Activated B cell treated with CpG ODN at 0.5 μM for 24 hours (primary cell): Measurements from ENCODE around the gene COL4A6. TPM values are rescaled to one million over a fixed set of nuclear protein-coding genes. Genes with fewer than 3 reads are reported as not detected.

Experiments
- ATAC-seq: fragments of 200-7000 bp; cut with Tn5 transposase; one replicate; pipeline ENCODE4 v1.10.0; 2021; ENCODE audit warnings: low read depth, mild to moderate bottlenecking, moderate library complexity
- CTCF ChIA-PET: fragments of 350-600 bp; sonication (Branson Sonifier 250); formaldehyde crosslinking; loops from one replicate; lab custom pipeline; 2021; ENCODE audit warnings: antibody characterized with exemption; lab: Charles Lee
- POLR2A ChIA-PET: fragments of 350-600 bp; sonication (Branson Sonifier 250); formaldehyde crosslinking; loops from one replicate; lab custom pipeline; 2021; ENCODE audit warnings: antibody characterized with exemption; lab: Charles Lee
- DNase-seq: peaks from one replicate; pipeline ENCODE4 v3.0.0; 2022
- H3K27ac Mint-ChIP-seq: one replicate; pipeline ENCODE4 v1.8.0; 2020; ENCODE audit warnings: mixed read lengths
- H3K27me3 Mint-ChIP-seq: one replicate; pipeline ENCODE4 v1.8.0; 2021; ENCODE audit warnings: mixed read lengths
- H3K36me3 Mint-ChIP-seq: one replicate; pipeline ENCODE4 v1.8.0; 2021; ENCODE audit warnings: low read depth, mixed read lengths
- H3K4me1 Mint-ChIP-seq: one replicate; pipeline ENCODE4 v1.8.0; 2021; ENCODE audit warnings: mixed read lengths
- H3K4me3 Mint-ChIP-seq: one replicate; pipeline ENCODE4 v1.8.0; 2020; ENCODE audit warnings: mild to moderate bottlenecking, mixed read lengths
- H3K9me3 Mint-ChIP-seq: one replicate; pipeline ENCODE4 v1.8.0; 2020; ENCODE audit warnings: mixed read lengths
- CTCF ChIP-seq: fragments of 200-600 bp; IDR thresholded peaks from one replicate; pipeline ENCODE4 v1.8.0; 2022; ENCODE audit warnings: antibody characterized with exemption, mild to moderate bottlenecking
- intact Hi-C: fragments of 100-400 bp; cut with micrococcal nuclease; formaldehyde crosslinking; loops from one replicate; pipeline ENCODE4 v1.15.1; 2024
- total RNA-seq: library from RNA; stranded (reverse); gene quantifications from 2 replicates; pipeline ENCODE4 v1.2.3, GENCODE V29; 2022

COL4A6 gene
- total RNA-seq, 1 donor from 2014 or later: not detected

GRCh38 chrX:108420481-108420880 is 17.7 kb downstream of the COL4A6 start:
- CTCF ChIA-PET: no interaction called here
- DNase-seq: no peak
- no peak overlapping the region for H3K4me3 Mint-ChIP-seq

DNA sequence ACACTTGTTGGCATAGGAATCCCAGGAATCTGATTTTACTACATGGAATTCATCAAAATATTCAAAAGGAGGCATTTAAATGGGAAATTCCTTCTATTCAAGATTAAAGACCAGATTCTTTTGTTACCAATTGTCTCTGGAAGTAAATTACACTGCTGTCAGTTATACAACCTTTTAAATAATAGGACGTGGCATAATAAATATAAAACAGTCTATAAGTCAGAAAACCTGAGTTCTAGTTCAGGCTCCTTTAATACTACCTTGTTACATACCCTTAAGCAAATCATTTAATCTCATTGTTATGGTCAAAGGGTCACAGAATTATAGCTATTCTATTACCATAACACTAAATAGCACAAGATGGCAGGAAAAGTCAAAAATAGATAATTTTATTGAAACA is 18.8 kb downstream of the COL4A6 start:
- no peak overlapping the region for H3K27ac Mint-ChIP-seq
- no peak for ATAC-seq
- no peaks in the 10 kb centered on the region for H3K27me3 Mint-ChIP-seq
- no peak for DNase-seq
- intact Hi-C loops: no loop called here
- POLR2A ChIA-PET: no interaction called here
- CTCF ChIA-PET: no interaction called here
- no peak for TF ChIP-seq CTCF
- H3K4me1 Mint-ChIP-seq: no peaks in the 10 kb centered on the region
- no peaks in the 10 kb centered on the region for H3K36me3 Mint-ChIP-seq
- no peaks in the 10 kb centered on the region for H3K9me3 Mint-ChIP-seq
- H3K4me3 Mint-ChIP-seq: no peak overlapping the region

More at GRCh38 chrX:108420481-108420880, 17.7 kb downstream of the COL4A6 start:
- Mint-ChIP-seq H3K27me3 (no peaks in the 10 kb centered on the region), H3K36me3 (no peaks in the 10 kb centered on the region), H3K4me1 (no peaks in the 10 kb centered on the region), H3K9me3 (no peaks in the 10 kb centered on the region), H3K27ac (no peak overlapping the region)
- POLR2A ChIA-PET: no interaction called here
- ATAC-seq: no peak
- no peak for TF ChIP-seq CTCF
- intact Hi-C loops: no loop called here

DNA sequence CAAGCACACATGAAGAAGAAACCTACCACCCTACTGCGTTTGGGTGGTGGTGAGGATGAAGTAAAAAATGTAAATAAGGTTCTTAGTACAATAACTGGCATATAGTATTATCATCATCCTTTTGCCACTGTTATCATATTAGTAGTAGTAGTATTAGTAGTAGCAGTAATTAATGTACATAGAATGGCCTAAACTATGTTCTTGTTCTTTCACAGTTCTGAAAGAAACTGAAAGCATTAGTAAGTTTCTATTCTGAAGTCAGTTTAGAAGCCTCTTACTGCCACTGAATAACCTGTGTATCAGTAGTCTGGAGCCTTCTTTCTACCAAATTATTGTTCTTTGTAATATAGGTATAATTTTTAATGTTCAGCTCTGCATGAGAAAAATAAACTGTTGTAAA is 21.0 kb downstream of the COL4A6 start:
- intact Hi-C loops: no loop called here
- no peaks in the 10 kb centered on the region for H3K27me3 Mint-ChIP-seq
- ChIA-PET CTCF (no interaction called here), POLR2A (no interaction called here)
- no peaks in the 10 kb centered on the region for H3K9me3 Mint-ChIP-seq
- no peaks in the 10 kb centered on the region for H3K36me3 Mint-ChIP-seq
- H3K4me1 Mint-ChIP-seq: no peaks in the 10 kb centered on the region
- DNase-seq: no peak
- no peak overlapping the region for H3K27ac Mint-ChIP-seq
- TF ChIP-seq CTCF: no peak
- H3K4me3 Mint-ChIP-seq: no peak overlapping the region
- no peak for ATAC-seq

- no peak for DNase-seq
- intact Hi-C loops: no loop called here
- ChIA-PET POLR2A (no interaction called here), CTCF (no interaction called here)
- Mint-ChIP-seq H3K9me3 (no peaks in the 10 kb centered on the region), H3K27me3 (no peaks in the 10 kb centered on the region), H3K4me3 (no peak overlapping the region), H3K27ac (no peak overlapping the region), H3K36me3 (no peaks in the 10 kb centered on the region), H3K4me1 (no peaks in the 10 kb centered on the region)
- TF ChIP-seq CTCF: no peak
- no peak for ATAC-seq
These were observed 22.3 kb downstream of the COL4A6 start for GRCh38 chrX:108415891-108416290.

DNA sequence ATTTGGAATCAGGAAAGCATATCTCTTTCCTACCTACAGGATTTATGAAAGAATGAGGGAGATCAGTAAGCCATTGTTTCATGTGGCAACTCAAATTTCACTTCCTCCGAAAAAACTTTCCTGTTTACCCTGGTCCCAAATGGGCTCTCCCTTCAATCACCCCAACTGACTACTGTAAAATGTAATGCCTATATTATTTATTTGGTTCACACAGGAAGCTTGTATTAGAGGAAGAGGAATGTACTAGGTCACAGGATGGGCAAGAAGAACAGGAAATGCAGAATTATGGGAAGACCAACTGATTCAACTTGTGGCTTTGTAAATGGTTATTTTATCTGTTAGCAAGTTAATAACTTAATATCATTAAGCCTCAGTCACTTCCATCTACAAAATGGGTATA is 23.1 kb downstream of the COL4A6 start:
- ChIA-PET POLR2A (no interaction called here), CTCF (no interaction called here)
- TF ChIP-seq CTCF: no peak
- Mint-ChIP-seq H3K27me3 (no peaks in the 10 kb centered on the region), H3K4me1 (no peaks in the 10 kb centered on the region), H3K27ac (no peak overlapping the region), H3K9me3 (no peaks in the 10 kb centered on the region), H3K36me3 (no peaks in the 10 kb centered on the region), H3K4me3 (no peak overlapping the region)
- intact Hi-C loops: no loop called here
- ATAC-seq (no peak), DNase-seq (no peak)
